GM10847 (cell line): ENCODE results near the gene CD52.

ENCODE experiments used
- POLR2A ChIP-seq: IDR thresholded peaks from 2 replicates; pipeline ENCODE4 v1.6.1; 2011; ENCODE audit not compliant: insufficient read length; ENCODE audit errors: extremely low read depth

The CD52 gene

GRCh38 chr1:26367441-26367840 lies 49.7 kb downstream of the CD52 start:
- no peak for TF ChIP-seq POLR2A

DNA sequence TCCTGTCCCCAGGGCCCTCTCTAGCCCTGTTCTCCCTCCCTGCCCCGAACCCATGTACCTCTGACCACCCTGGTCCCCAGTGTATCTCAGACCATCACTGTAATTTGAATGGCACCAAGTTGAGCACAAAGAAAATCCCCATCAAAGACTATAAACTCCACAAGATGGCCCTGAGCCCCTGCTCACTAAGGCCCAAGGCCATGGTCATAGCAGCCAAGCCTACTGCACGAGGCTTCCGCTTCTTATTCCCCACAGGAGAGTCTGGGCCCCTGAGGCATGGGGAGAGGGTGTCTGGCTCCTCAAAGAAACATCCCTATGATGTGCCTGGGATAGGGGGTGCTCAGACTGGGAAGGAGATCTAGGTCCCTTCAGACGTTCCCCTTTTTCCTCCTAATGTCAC lies 50.2 kb downstream of the CD52 start:
- no peak for TF ChIP-seq POLR2A

GRCh38 chr1:26368486-26368885 lies 50.7 kb downstream of the CD52 start:
- no peak for TF ChIP-seq POLR2A
